ENCODE results near the gene IFNA17.
"Not testable (repeated sequence)": the region's sequence is repeated elsewhere in the genome, so short reads cannot be mapped to it uniquely, and the experiment has no call there.

IFNA17 gene

GRCh38 chr9:21228122-21228521 is at the start of gene IFNA17:
IFNA17 (minus strand) TSS chr9:21228222; CDS start chr9:21228173, 49 bp downstream.
- no peak for DNase-seq (ENCODE audit: low read depth)

GRCh38 chr9:21268347-21268657 is 40.3 kb upstream of the IFNA17 start:
- no peak for DNase-seq (ENCODE audit: low read depth)

GRCh38 chr9:21267485-21268346 is 39.7 kb upstream of the IFNA17 start:
- no peak for DNase-seq (ENCODE audit: low read depth)

- no peak for DNase-seq (ENCODE audit: low read depth)
Observed at GRCh38 chr9:21266733-21267484, 38.9 kb upstream of the IFNA17 start.

- DNase-seq (ENCODE audit: low read depth), result no peak
Observed at GRCh38 chr9:21265421-21266189, 37.6 kb upstream of the IFNA17 start.

GRCh38 chr9:21255538-21256212 is 27.7 kb upstream of the IFNA17 start:
- no peak for DNase-seq (ENCODE audit: low read depth)

- no peak for DNase-seq (ENCODE audit: low read depth)
Observed at GRCh38 chr9:21252721-21253547, 24.9 kb upstream of the IFNA17 start.

GRCh38 chr9:21251638-21252037 is 23.6 kb upstream of the IFNA17 start:
- DNase-seq (ENCODE audit: low read depth), result no peak

GRCh38 chr9:21251190-21251589 is 23.2 kb upstream of the IFNA17 start:
- DNase-seq (ENCODE audit: low read depth), result no peak

- DNase-seq (ENCODE audit: low read depth), result no peak
Observed at GRCh38 chr9:21244836-21245235, 16.8 kb upstream of the IFNA17 start.

- DNase-seq (ENCODE audit: low read depth), result no peak
Observed at GRCh38 chr9:21239911-21240310, 11.9 kb upstream of the IFNA17 start, which contains the start of gene IFNA14. IFNA14 (minus strand) TSS chr9:21240005; CDS start chr9:21239935, 70 bp downstream.

- DNase-seq (ENCODE audit: low read depth), result not testable (repeated sequence)
Observed at GRCh38 chr9:21236360-21236714, 8.3 kb upstream of the IFNA17 start.

- DNase-seq (ENCODE audit: low read depth), result peak; percentile 1
Observed at GRCh38 chr9:21235468-21236359, 7.7 kb upstream of the IFNA17 start.

GRCh38 chr9:21234153-21234687 is 6.2 kb upstream of the IFNA17 start:
- no peak for DNase-seq (ENCODE audit: low read depth)

- no peak for DNase-seq (ENCODE audit: low read depth)
Observed at GRCh38 chr9:21233258-21233657, 5.2 kb upstream of the IFNA17 start.

- not testable (repeated sequence) for DNase-seq (ENCODE audit: low read depth)
Observed at GRCh38 chr9:21217211-21217610, 10.8 kb downstream of the IFNA17 start, which contains the start of gene IFNA16. IFNA16 (minus strand) TSS chr9:21217311; CDS start chr9:21217305, 6 bp downstream.

- DNase-seq (ENCODE audit: low read depth), result not testable (repeated sequence)
Observed at GRCh38 chr9:21213411-21214326, 14.4 kb downstream of the IFNA17 start.

- DNase-seq (ENCODE audit: low read depth), result not testable (repeated sequence)
Observed at GRCh38 chr9:21212160-21212559, 15.9 kb downstream of the IFNA17 start.
